K562 (cell line): Measurements from ENCODE around the gene CCDC77. TPM values are rescaled to one million over a fixed set of nuclear protein-coding genes. Genes with fewer than 3 reads are reported as not detected.

Source experiments
- ATF7 ChIP-seq: fragments of 450-650 bp; IDR thresholded peaks from 2 replicates; pipeline ENCODE4 v1.7.1; 2014; ENCODE audit warnings: mild to moderate bottlenecking, moderate library complexity
- BRD4 ChIP-seq: fragments of 200-600 bp; sonication (generic); IDR thresholded peaks from 2 replicates; pipeline ENCODE4 v1.6.1; 2017; ENCODE audit warnings: inconsistent platforms
- CEBPG ChIP-seq, 3 experiments: fragments of 200-800 bp in 1 of 3; sonication (Bioruptor generic) in 1 of 3; sonication (generic) in 1 of 3; formaldehyde crosslinking in 1 of 3; IDR thresholded peaks in 2 of 3; conservative IDR thresholded peaks in 1 of 3; 2 replicates each; pipeline versions ENCODE4 v1.6.1 to v1.8.0; 2016 to 2022; ENCODE audit warnings: missing compliant biosample characterization in 2 of 3, missing genetic modification characterization in 2 of 3, mild to moderate bottlenecking in 1 of 3, missing genetic modification reagents in 1 of 3
- E2F6 ChIP-seq, 2 experiments: IDR thresholded peaks; 2 replicates each; pipeline ENCODE4 v1.6.1; 2011; ENCODE audit warnings: borderline replicate concordance in 1 of 2, control low read depth in 1 of 2, low read depth in 1 of 2, low read length in 1 of 2, mild to moderate bottlenecking in 1 of 2, mixed read lengths in 1 of 2, moderate library complexity in 1 of 2; ENCODE audit not compliant: insufficient read depth in 1 of 2, insufficient read length in 1 of 2, poor library complexity in 1 of 2, severe bottlenecking in 1 of 2; ENCODE audit errors: extremely low read depth in 1 of 2
- ERF ChIP-seq: fragments of 450-650 bp; formaldehyde crosslinking; IDR thresholded peaks from 2 replicates; pipeline ENCODE4 v1.4.0; 2020; ENCODE audit warnings: mild to moderate bottlenecking, mixed read lengths
- ETS1 ChIP-seq: conservative IDR thresholded peaks from 2 replicates; pipeline ENCODE4 v1.6.1; 2011; ENCODE audit warnings: low read depth, mild to moderate bottlenecking, low read length; ENCODE audit not compliant: control insufficient read depth
- HES1 ChIP-seq: fragments of 450-650 bp; IDR thresholded peaks from 2 replicates; pipeline ENCODE4 v1.6.1; 2016; ENCODE audit warnings: low read depth, mild to moderate bottlenecking, moderate library complexity
- JUN ChIP-seq, 2 experiments: sonication (generic) in 1 of 2; formaldehyde crosslinking in 1 of 2; IDR thresholded peaks; 2 replicates each; pipeline versions ENCODE4 v1.6.1 to v1.8.0; 2012 to 2022; ENCODE audit warnings: borderline replicate concordance in 2 of 2, mild to moderate bottlenecking in 2 of 2, improper control_type of control experiment in 1 of 2, low read depth in 1 of 2, low read length in 1 of 2, missing genetic modification reagents in 1 of 2
- MTA2 ChIP-seq: fragments of 450-650 bp; IDR thresholded peaks from 2 replicates; pipeline ENCODE4 v1.6.1; 2016; ENCODE audit warnings: low read depth
- MXD1 ChIP-seq: fragments of 250-450 bp; sonication (Bioruptor Pico); IDR thresholded peaks from 2 replicates; pipeline ENCODE4 v1.8.0; 2021; ENCODE audit warnings: borderline replicate concordance, mild to moderate bottlenecking, moderate library complexity; ENCODE audit not compliant: poor library complexity, severe bottlenecking
- NFIC ChIP-seq: fragments of 450-650 bp; IDR thresholded peaks from 2 replicates; pipeline ENCODE4 v1.6.1; 2017; ENCODE audit warnings: mild to moderate bottlenecking, inconsistent platforms
- NR4A1 ChIP-seq, 2 experiments: fragments of 250-450 bp in 1 of 2; fragments of 450-650 bp in 1 of 2; sonication (Bioruptor Pico) in 1 of 2; IDR thresholded peaks; 2 replicates each; pipeline versions ENCODE4 v1.4.0 to v1.6.1; 2016 to 2020; ENCODE audit warnings: mild to moderate bottlenecking in 2 of 2, missing compliant biosample characterization in 1 of 2, missing genetic modification characterization in 1 of 2, moderate library complexity in 1 of 2
- PCBP2 ChIP-seq: fragments of 200-400 bp; formaldehyde crosslinking; IDR thresholded peaks from 2 replicates; pipeline ENCODE4 v1.6.1; 2018; ENCODE audit warnings: low read length, low read depth, mild to moderate bottlenecking, moderate library complexity; ENCODE audit not compliant: poor library complexity, severe bottlenecking
- POLR2B ChIP-seq: fragments of 450-650 bp; IDR thresholded peaks from 2 replicates; pipeline ENCODE4 v1.6.1; 2018; ENCODE audit warnings: low read depth; ENCODE audit not compliant: partially characterized antibody
- POLR2H ChIP-seq: IDR thresholded peaks from 2 replicates; pipeline ENCODE4 v1.6.1; 2016; ENCODE audit warnings: missing genetic modification characterization, low read depth, mild to moderate bottlenecking, control low read depth, missing compliant biosample characterization, moderate library complexity
- RBM34 ChIP-seq: fragments of 200-400 bp; formaldehyde crosslinking; IDR thresholded peaks from 2 replicates; pipeline ENCODE4 v1.6.1; 2018; ENCODE audit warnings: low read length, borderline replicate concordance; ENCODE audit not compliant: insufficient read depth
- SOX6 ChIP-seq: fragments of 450-650 bp; IDR thresholded peaks from 2 replicates; pipeline ENCODE4 v1.6.1; 2014; ENCODE audit warnings: mild to moderate bottlenecking
- TARDBP ChIP-seq: fragments of 450-650 bp; IDR thresholded peaks from 2 replicates; pipeline ENCODE4 v1.6.1; 2016
- THRB ChIP-seq: fragments of 450-650 bp; formaldehyde crosslinking; conservative IDR thresholded peaks from 2 replicates; pipeline ENCODE4 v1.4.0; 2022; ENCODE audit warnings: mild to moderate bottlenecking, missing genetic modification characterization
- ZNF239 ChIP-seq: fragments of 250-450 bp; sonication (Bioruptor Pico); IDR thresholded peaks from 2 replicates; pipeline ENCODE4 v1.4.0; 2020; ENCODE audit warnings: mild to moderate bottlenecking
- polyA plus RNA-seq, 8 experiments: library from polyadenylated mRNA; depleted of rRNA in 4 of 8; stranded (reverse) in 5 of 8; unstranded in 3 of 8; fragments of >200 nt; fragmentation: Nextera tagmentation in 2 of 8; fragmentation: Illumina TruSeq in 1 of 8; extraction: Ambion mirVana in 2 of 8; extraction: Trizol in 1 of 8; gene quantifications; 2 replicates each; pipeline versions ENCODE4 v1.2.1 to v1.2.3, GENCODE V29; 2011 to 2014; ENCODE audit warnings: inconsistent platforms in 1 of 8, missing spikeins in 1 of 8
- total RNA-seq, 7 experiments: library from RNA; depleted of rRNA in 6 of 7; stranded (reverse); fragments of >200 nt in 6 of 7; fragmentation: Illumina TruSeq in 2 of 7; extraction: Trizol in 2 of 7; gene quantifications; 2 replicates each; pipeline versions ENCODE4 v1.2.1 to v1.2.3, GENCODE V29; 2011 to 2021; ENCODE audit warnings: low replicate concordance in 1 of 7

The CCDC77 gene
- total and polyA plus RNA-seq, 9 of the 15 experiments (the other 6 are each of a cell fraction or from before 2014, with no cell fraction given) = 10.5 to 26.5 (median 17.8) TPM

GRCh38 chr12:401235-402028 lies at the start of gene CCDC77 (continued):
- TF ChIP-seq MTA2 (no peak), ETS1 (peak; percentile 80; the same call in 1 of the 2 replicates), SOX6 (no peak; the same call in 1 of the 2 replicates), NFIC (no peak; the same call in 1 of the 2 replicates), THRB (CRISPR knock-in tag) (no peak), TARDBP (peak; percentile 82; the same call in 1 of the 2 replicates), NR4A1 (CRISPR knock-in tag; IDR thresholded peaks at IDR 0.05) (no peak), NR4A1 (tag; IDR thresholded peaks at IDR 0.05) (no peak), HES1 (no peak), BRD4 (no peak), ERF (CRISPR knock-in tag) (no peak), RBM34 (no peak), E2F6 (IDR thresholded peaks at IDR 0.05; ENCODE audit: borderline replicate concordance in 1 of 2, extremely low read depth in 1 of 2, insufficient read depth in 1 of 2, insufficient read length in 1 of 2, low read depth in 1 of 2, low read length in 1 of 2, poor library complexity in 1 of 2, severe bottlenecking in 1 of 2) (no peak), ATF7 (peak; percentile 71; the same call in 1 of the 2 replicates), PCBP2 (no peak), CEBPG (CRISPR knock-in tag; IDR thresholded peaks at IDR 0.05) (no peak), CEBPG (tag; conservative IDR thresholded peaks at IDR 0.05 in 1 of 2, IDR thresholded peaks at IDR 0.05 in 1 of 2) (peak in 1 of 2 experiments; percentile 18; a peak in 1 of 4 replicates), JUN (IDR thresholded peaks at IDR 0.05; ENCODE audit: borderline replicate concordance, low read depth, low read length) (no peak), JUN (CRISPR knock-in tag; IDR thresholded peaks at IDR 0.05; ENCODE audit: borderline replicate concordance) (no peak), MXD1 (CRISPR knock-in tag) (no peak), ZNF239 (no peak), POLR2H (tag) (0 out of 2 replicates have a peak, but pooled peaks have one; percentile 28), POLR2B (peak; percentile 82)
